Lower lobe of right lung (tissue), 2 donors: Measurements from ENCODE around the gene TTLL10. TPM values are rescaled to one million over a fixed set of nuclear protein-coding genes. Genes with fewer than 3 reads are reported as not detected.
A peak's percentile ranks its signal among the peaks of the same experiment; 100 is the strongest.

Experiments
- ATAC-seq, 2 donors: fragments of 200-7000 bp; cut with Tn5 transposase; one replicate each; pipeline ENCODE4 v1.9.1; 2020 to 2022; ENCODE audit warnings: mild to moderate bottlenecking in 2 of 2, moderate library complexity in 2 of 2
- DNase-seq: peaks from one replicate; pipeline ENCODE4 v3.0.0-alpha.2; 2020
- H3K27ac ChIP-seq: fragments of 200-600 bp; one replicate; pipeline ENCODE4 v1.8.0; 2022
- H3K27me3 ChIP-seq: fragments of 200-600 bp; one replicate; pipeline ENCODE4 v1.8.0; 2022; ENCODE audit warnings: low read depth
- H3K36me3 ChIP-seq: fragments of 200-600 bp; one replicate; pipeline ENCODE4 v1.8.0; 2022; ENCODE audit warnings: mild to moderate bottlenecking
- H3K4me1 ChIP-seq: fragments of 200-600 bp; one replicate; pipeline ENCODE4 v1.8.0; 2022
- H3K4me3 ChIP-seq: fragments of 200-600 bp; one replicate; pipeline ENCODE4 v1.8.0; 2022; ENCODE audit warnings: mild to moderate bottlenecking
- H3K9me3 ChIP-seq: fragments of 200-600 bp; one replicate; pipeline ENCODE4 v1.8.0; 2022
- intact Hi-C: fragments of 100-400 bp; cut with DNase I; formaldehyde crosslinking; loops from one replicate; pipeline ENCODE4 v1.11.0; 2022
- total RNA-seq: library from RNA; stranded (reverse); fragmentation: NEBNext Ultra II Directional; extraction: Animal tissue kit (Norgen Biotek cat#: 25700); gene quantifications from one replicate; pipeline ENCODE4 v1.2.1, GENCODE V29; 2021
- TF ChIP-seq, protein P1 (sequence below): fragments of 200-600 bp; IDR thresholded peaks from one replicate; pipeline ENCODE4 v1.8.0; 2022; ENCODE audit warnings: antibody characterized with exemption, mild to moderate bottlenecking
- donor health status: DM: no; HTN: yes; CAD: no; lungs with severe emphysema.

The TTLL10 gene
- total RNA-seq, 1 donor from 2014 or later = 6.6 TPM

GRCh38 chr1:1244192-1244811 lies 70.6 kb downstream of the TTLL10 start:
- H3K36me3 ChIP-seq = no peaks in the 10 kb centered on the region
- H3K4me1 ChIP-seq = no peaks in the 10 kb centered on the region
- no peak overlapping the region for H3K27ac ChIP-seq
- intact Hi-C loops = no loop called here
- H3K9me3 ChIP-seq = no peaks in the 10 kb centered on the region
- ATAC-seq (no peak), DNase-seq (no peak)
- TF ChIP-seq, protein P1, sequence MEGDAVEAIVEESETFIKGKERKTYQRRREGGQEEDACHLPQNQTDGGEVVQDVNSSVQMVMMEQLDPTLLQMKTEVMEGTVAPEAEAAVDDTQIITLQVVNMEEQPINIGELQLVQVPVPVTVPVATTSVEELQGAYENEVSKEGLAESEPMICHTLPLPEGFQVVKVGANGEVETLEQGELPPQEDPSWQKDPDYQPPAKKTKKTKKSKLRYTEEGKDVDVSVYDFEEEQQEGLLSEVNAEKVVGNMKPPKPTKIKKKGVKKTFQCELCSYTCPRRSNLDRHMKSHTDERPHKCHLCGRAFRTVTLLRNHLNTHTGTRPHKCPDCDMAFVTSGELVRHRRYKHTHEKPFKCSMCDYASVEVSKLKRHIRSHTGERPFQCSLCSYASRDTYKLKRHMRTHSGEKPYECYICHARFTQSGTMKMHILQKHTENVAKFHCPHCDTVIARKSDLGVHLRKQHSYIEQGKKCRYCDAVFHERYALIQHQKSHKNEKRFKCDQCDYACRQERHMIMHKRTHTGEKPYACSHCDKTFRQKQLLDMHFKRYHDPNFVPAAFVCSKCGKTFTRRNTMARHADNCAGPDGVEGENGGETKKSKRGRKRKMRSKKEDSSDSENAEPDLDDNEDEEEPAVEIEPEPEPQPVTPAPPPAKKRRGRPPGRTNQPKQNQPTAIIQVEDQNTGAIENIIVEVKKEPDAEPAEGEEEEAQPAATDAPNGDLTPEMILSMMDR = no peak
- H3K27me3 ChIP-seq = peaks cover 51% of the 10 kb centered on the region
- no peak overlapping the region for H3K4me3 ChIP-seq

DNA sequence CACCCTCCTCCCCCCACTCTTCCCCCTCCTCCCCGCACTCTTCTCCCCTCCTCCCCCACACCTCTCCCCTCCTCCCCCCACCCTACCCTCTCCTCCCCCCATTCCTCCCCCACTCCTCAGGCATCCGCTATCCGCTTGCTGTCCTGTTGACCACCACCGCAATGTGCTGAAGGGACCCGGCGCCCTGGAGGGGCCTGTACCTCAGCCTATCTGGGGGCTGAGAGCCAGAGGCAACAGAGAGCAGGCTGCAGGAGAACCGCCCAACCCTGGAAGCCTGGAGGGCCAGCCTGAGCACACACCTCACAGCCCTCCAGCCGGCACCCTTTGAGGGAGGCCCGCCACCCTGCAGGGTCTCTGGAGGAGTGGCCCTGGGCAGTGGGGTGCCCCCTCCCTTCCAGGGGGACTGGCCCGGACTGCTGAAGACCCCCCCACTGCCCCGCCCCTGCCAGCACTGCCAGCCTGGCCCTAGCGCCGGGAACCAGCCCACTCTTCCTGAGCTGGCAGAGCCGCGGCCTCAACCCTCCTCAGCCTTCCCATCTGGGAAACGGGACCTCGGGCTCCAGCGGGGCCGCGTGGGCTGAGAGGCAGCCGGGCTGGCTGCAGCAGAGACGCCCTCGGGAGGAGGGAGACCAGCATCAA lies 71.6 kb downstream of the TTLL10 start:
- H3K27me3 ChIP-seq = peaks cover 47% of the 10 kb centered on the region
- no peak for DNase-seq
- intact Hi-C loops = no loop called here

DNA sequence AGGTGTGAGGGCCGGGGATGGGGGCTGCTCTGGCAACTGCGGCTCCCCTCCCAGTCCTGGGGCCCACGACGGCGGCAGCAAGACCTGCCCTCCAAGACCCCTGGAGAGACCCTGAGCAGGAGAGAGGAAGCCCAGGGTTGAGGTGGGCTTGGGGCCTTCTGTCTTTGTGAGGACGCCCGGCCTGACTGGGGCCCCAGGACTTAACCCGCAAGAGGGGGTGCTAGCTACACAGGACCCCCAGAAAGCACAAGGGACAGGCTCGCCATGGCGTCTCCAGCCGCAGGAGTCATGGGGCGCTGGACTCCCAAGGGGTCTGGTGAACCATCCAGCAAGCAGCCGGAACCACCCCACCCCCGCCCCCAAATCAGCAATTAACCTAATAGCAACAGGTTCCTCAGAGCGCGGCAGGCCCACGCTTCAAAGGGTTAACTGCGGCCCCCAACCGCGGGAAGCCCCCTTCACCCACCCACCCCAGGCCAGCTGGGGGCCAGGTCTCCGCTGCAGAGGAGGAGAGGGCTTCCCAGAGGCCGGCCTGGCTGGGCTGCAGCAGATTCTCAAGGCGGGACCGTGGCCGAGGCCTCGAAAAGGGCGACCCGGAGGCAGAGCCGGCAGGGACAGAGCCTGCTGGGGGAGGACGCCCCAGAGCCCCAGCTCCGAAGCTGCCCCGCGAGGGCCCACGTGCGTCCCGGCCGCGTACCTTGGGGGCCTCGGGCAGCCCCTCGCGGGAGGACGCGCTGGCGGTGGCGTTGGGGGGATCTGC lies 72.3 kb downstream of the TTLL10 start:
- Histone ChIP-seq H3K4me1 (no peaks in the 10 kb centered on the region), H3K9me3 (no peaks in the 10 kb centered on the region), H3K27me3 (peaks cover 47% of the 10 kb centered on the region), H3K36me3 (no peaks in the 10 kb centered on the region), H3K27ac (no peak overlapping the region), H3K4me3 (no peak overlapping the region)
- TF ChIP-seq, protein P1 = no peak
- no peak for ATAC-seq
- no peak for DNase-seq
- intact Hi-C loops = no loop called here

More for the DNA sequence above, 71.6 kb downstream of the TTLL10 start:
- no peak for ATAC-seq
- Histone ChIP-seq H3K9me3 (no peaks in the 10 kb centered on the region), H3K4me3 (no peak overlapping the region), H3K4me1 (no peaks in the 10 kb centered on the region), H3K27ac (no peak overlapping the region), H3K36me3 (no peaks in the 10 kb centered on the region)
- TF ChIP-seq, protein P1 = no peak

- Histone ChIP-seq H3K27me3 (peaks cover 42% of the 10 kb centered on the region), H3K4me1 (no peaks in the 10 kb centered on the region), H3K4me3 (no peak within 1 kb of the TSS), H3K27ac (no peak within 1 kb of the TSS), H3K9me3 (no peaks in the 10 kb centered on the region), H3K36me3 (no peaks in the 10 kb centered on the region)
- ATAC-seq (peak in 1 of 2 donors; percentile 18), DNase-seq (no peak)
- intact Hi-C loops = no loop called here
- TF ChIP-seq, protein P1 = no peak
Measured at GRCh38 chr1:1246577-1247340, 73.1 kb downstream of the TTLL10 start, which contains the start of gene C1QTNF12. Gene C1QTNF12, minus strand, starts transcription at chr1:1246722. Its CDS starts 32 bp downstream, at chr1:1246690.

- intact Hi-C loops = no loop called here
- H3K9me3 ChIP-seq = no peaks in the 10 kb centered on the region
- TF ChIP-seq, protein P1 = no peak
- DNase-seq (no peak), ATAC-seq (peak in 1 of 2 donors; percentile 21)
- no peaks in the 10 kb centered on the region for H3K4me1 ChIP-seq
- H3K27me3 ChIP-seq = peaks cover 36% of the 10 kb centered on the region
- H3K36me3 ChIP-seq = peaks cover 2% of the 10 kb centered on the region
- no peak overlapping the region for H3K27ac ChIP-seq
- no peak overlapping the region for H3K4me3 ChIP-seq
Measured at GRCh38 chr1:1247341-1247913, 73.7 kb downstream of the TTLL10 start.
